Right ventricle myocardium inferior (tissue), 1 donor: Measurements from ENCODE around the gene SYNM. TPM values are rescaled to one million over a fixed set of nuclear protein-coding genes. Genes with fewer than 3 reads are reported as not detected.
A peak's percentile ranks its signal among the peaks of the same experiment; 100 is the strongest.

Experiments used
- ATAC-seq: fragments of 200-7000 bp; cut with Tn5 transposase; one replicate; pipeline ENCODE4 v1.9.1; 2020; ENCODE audit warnings: mild to moderate bottlenecking, moderate library complexity
- DNase-seq: peaks from one replicate; pipeline ENCODE4 v3.0.0; 2021; ENCODE audit errors: missing footprints
- intact Hi-C: fragments of 100-400 bp; cut with DNase I; formaldehyde crosslinking; loops from one replicate; pipeline ENCODE4 v1.11.0; 2022
- total RNA-seq: library from RNA; stranded (reverse); fragmentation: NEBNext Ultra II Directional; extraction: Animal tissue kit (Norgen Biotek cat#: 25700); gene quantifications from one replicate; pipeline ENCODE4 v1.2.1, GENCODE V29; 2021
- donor health status: DM: no; HTN: yes; CAD: no; lungs with severe emphysema.

SYNM gene
- total RNA-seq, 1 donor from 2014 or later: 311 TPM

- ATAC-seq (no peak), DNase-seq (no peak)
- intact Hi-C loops: no loop called here
Measured at GRCh38 chr15:99130314-99130713, 25.4 kb downstream of the SYNM start.

- no peak for ATAC-seq
- intact Hi-C loops: no loop called here
- no peak for DNase-seq
Measured at GRCh38 chr15:99130765-99131440, 26.0 kb downstream of the SYNM start.

- no peak for DNase-seq
- no peak for ATAC-seq
- intact Hi-C loops: no loop called here
Measured at GRCh38 chr15:99131441-99132023, 26.7 kb downstream of the SYNM start.

GRCh38 chr15:99132122-99132521, 27.2 kb downstream of the SYNM start:
- DNase-seq: no peak
- intact Hi-C loops: no loop called here
- no peak for ATAC-seq

- intact Hi-C loops: no loop called here
- DNase-seq (no peak), ATAC-seq (no peak)
Measured at GRCh38 chr15:99132634-99133287, 27.9 kb downstream of the SYNM start.

- intact Hi-C loops: no loop called here
- ATAC-seq (no peak), DNase-seq (no peak)
Measured at GRCh38 chr15:99134317-99134821, 29.5 kb downstream of the SYNM start.

GRCh38 chr15:99135194-99135593, 30.3 kb downstream of the SYNM start:
- intact Hi-C loops: loop anchor here (5.0 kb wide), 1 partner anchor 37 kb away; no protein-coding TSS in a partner anchor
- peak; percentile 45 for ATAC-seq
- no peak for DNase-seq

- no peak for DNase-seq
- ATAC-seq: no peak
- intact Hi-C loops: loop anchor here (5.0 kb wide), 1 partner anchor 35 kb away; no protein-coding TSS in a partner anchor
Measured at GRCh38 chr15:99137111-99137546, 32.2 kb downstream of the SYNM start.

GRCh38 chr15:99137877-99138276, 33.0 kb downstream of the SYNM start:
- intact Hi-C loops: loop anchor here (5.0 kb wide), 1 partner anchor 34 kb away; no protein-coding TSS in a partner anchor
- ATAC-seq (no peak), DNase-seq (no peak)

GRCh38 chr15:99138491-99138982, 33.7 kb downstream of the SYNM start:
- no peak for DNase-seq
- intact Hi-C loops: loop anchor here (5.0 kb wide), 1 partner anchor 34 kb away; no protein-coding TSS in a partner anchor
- no peak for ATAC-seq

- no peak for DNase-seq
- no peak for ATAC-seq
- intact Hi-C loops: loop anchor here (5.0 kb wide), 1 partner anchor 33 kb away; no protein-coding TSS in a partner anchor
Measured at GRCh38 chr15:99139276-99139675, 34.4 kb downstream of the SYNM start.

GRCh38 chr15:99140590-99140989, 35.7 kb downstream of the SYNM start:
- intact Hi-C loops: no loop called here
- no peak for ATAC-seq
- DNase-seq: no peak

GRCh38 chr15:99141943-99142342, 37.1 kb downstream of the SYNM start:
- DNase-seq: no peak
- intact Hi-C loops: loop anchor here (2.0 kb wide), 1 partner anchor 35 kb away; no protein-coding TSS in a partner anchor
- no peak for ATAC-seq

GRCh38 chr15:99142562-99142961, 37.7 kb downstream of the SYNM start:
- ATAC-seq (no peak), DNase-seq (no peak)
- intact Hi-C loops: loop anchor here (2.0 kb wide), 1 partner anchor 36 kb away; no protein-coding TSS in a partner anchor

- ATAC-seq (no peak), DNase-seq (no peak)
- intact Hi-C loops: loop anchor here (2.0 kb wide), 1 partner anchor 36 kb away; no protein-coding TSS in a partner anchor
Measured at GRCh38 chr15:99143242-99143641, 38.4 kb downstream of the SYNM start.

GRCh38 chr15:99143655-99144610, 39.1 kb downstream of the SYNM start:
- peak; percentile 80 for DNase-seq
- ATAC-seq: peak; percentile 89
- intact Hi-C loops: loop anchor here (2.0 kb wide), 1 partner anchor 37 kb away; no protein-coding TSS in a partner anchor

GRCh38 chr15:99145005-99145404, 40.1 kb downstream of the SYNM start:
- intact Hi-C loops: no loop called here
- ATAC-seq: no peak
- DNase-seq: no peak

GRCh38 chr15:99145778-99146177, 40.9 kb downstream of the SYNM start:
- intact Hi-C loops: no loop called here
- no peak for ATAC-seq

More at GRCh38 chr15:99145778-99146177, 40.9 kb downstream of the SYNM start:
- DNase-seq: no peak
